ENCODE data around the gene DPYSL3.

- TF ChIP-seq CTCF (IDR thresholded peaks at IDR 0.05) (no peak), POLR2A (IDR thresholded peaks at IDR 0.05) (no peak)
Observed at GRCh38 chr5:147530530-147531389, 20.9 kb upstream of the DPYSL3 start.
